GM19240 (cell line): ENCODE measurements around the gene PRR29.
"Not testable (repeated sequence)": the region's sequence is repeated elsewhere in the genome, so short reads cannot be mapped to it uniquely, and the experiment has no call there.

Experiments used
- DNase-seq: peaks from one replicate; pipeline ENCODE4 v3.0.0; 2011; ENCODE audit warnings: low spot score; ENCODE audit not compliant: insufficient read length

PRR29 gene

DNA sequence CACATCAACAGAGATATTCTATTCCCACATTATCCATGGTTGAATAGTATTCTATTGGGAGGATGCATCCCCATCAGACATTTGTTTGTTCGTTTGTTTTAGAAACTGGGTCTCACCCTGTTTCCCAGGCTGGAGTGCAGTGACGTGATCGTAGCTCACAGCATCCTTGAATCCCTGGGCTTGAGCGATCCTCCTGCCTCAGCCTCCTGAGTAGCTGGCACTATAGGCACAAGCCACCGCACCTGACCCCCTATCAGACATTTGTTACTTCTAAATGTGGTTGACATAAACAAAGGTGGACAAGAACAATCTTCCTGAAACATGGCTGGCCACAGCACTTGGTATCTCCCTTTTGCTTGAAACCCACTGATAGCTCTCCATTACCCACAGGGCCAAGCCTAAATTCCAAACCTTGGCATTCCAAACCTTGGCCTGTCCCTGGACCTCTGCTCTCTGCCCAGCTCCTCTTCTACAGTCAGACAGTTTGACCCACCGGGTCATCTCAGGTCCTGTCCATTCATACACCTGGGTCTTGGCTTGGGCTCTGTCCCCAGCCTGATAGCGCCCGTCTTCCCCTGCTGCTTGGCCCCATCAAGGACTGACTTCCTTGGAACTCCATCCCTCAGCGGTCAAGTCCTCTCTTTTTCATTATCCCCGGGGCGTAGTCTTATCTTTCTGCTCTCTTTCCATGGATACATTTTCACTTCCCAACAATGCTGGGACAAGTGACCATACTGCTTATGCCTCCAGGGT lies 1.5 kb upstream of the PRR29 start:
- no peak for DNase-seq

DNA sequence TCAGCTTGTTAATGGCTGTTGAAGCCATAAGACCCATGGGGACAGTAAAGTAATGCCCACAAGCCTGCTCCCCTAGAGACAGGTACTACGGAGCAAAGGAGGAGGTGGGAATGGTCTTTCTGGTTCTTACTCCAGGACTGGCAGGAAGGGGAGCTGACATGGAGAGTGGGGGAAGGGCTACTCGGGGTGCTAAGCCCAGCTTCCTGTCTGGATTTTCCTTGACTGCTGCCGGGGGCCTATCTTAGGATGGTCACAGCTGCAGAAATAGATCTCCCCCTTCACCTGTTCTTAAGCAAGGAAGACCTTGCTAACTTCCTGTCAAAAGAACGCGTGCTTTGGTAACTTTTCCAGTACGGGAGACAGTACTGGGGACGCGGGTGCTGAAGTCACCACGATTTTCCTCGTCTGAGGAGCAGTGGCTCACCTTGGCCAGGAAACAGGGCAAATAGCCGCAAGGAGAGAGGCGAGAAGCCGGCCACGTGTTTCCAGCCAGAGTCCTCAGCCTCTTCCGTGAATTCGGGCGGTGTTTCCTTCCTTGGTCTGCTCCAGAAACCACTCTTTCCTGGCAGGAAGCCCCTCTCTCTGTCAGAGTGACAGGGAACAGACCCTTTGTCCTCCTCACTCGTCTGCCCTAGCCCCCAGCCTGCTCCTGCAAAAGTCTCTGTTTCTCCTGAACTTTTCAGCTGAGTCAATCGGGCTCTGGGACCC lies 656 bp upstream of the PRR29 start:
- no peak for DNase-seq

DNA sequence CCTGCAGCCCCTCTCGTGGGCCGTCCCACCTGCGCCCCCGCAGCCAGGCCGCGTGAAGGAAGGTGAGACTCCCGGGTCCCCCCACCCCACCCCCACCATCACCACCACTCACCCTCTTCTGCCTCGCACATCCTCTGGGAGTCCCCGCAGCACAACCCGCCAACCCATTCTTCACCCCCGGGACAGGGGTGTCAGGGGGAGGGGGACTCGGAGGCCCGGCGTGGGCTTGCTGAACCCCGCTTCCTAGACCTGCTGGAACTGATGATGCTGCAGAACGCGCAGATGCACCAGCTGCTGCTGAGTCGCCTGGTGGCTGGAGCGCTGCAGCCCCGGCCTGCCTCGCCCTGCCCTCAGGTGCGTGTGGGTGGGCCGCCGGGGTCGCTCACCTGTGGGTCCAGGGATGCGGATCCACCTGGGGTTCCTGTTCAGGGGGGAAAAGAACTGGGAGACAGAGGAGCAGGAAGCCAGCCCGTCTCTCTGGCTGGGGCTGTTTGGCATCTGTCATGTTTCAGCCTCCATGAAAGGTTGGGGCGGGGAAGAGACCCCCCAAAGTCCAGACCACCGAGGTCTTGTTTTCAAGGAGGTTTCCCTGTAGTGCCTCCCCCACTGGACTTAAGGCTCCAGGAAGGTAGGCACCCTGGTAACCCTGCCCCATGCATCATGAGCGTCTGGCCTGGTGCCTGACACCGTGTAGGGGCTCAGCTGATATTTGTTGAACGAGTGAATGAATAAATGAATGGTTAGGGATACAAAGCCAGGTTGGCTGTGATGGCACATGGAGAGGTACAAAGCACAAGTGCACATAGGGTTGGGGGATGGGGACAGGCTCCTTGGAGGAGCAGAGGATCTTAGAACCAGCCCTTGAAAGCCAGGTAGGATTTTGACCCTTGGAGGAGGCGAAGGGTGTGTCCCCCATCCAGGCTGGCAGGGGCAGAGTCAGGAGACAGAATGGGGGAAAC lies 849 bp downstream of the PRR29 start:
- DNase-seq, result no peak

DNA sequence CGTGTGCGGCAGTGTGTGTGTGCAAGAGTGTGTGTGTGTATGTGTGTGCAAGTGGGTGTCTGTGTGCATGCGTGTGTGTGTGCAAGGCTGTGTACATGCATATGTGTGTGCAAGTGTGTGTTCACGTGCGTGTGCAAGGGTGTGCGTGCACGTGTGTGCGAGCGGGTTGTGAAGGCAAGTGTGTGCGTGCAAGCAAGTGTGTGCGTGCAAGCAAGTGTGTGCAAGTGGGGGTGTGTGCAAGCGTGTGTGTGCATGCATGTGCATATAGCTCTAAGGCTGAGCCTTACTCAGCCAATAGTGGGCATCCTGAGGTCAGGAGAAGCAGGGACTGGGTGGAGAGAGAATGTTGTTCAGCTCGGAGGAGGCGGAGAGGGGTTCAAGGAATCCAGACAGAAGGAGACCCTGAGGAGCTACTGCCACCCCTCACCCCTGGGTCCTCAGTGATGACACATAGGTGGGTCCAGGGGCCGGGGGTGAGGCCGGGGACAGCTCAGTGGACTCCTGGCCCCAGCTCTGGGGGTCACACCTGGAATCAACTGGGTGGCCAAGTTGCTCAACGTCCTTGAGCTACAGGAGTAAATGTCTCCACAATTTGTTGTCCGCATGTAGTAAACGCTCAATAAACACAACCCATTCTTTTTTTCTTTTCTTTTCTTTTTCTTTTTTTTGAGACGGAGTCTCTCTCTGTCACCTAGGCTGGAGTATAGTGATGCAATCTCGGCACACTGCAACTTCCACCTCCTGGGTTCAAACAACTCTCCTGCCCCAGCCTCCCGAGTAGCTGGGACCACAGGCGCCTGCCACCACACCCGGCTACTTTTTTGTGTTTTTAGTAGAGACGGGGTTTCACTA lies 1.8 kb downstream of the PRR29 start:
- DNase-seq, result no peak

DNA sequence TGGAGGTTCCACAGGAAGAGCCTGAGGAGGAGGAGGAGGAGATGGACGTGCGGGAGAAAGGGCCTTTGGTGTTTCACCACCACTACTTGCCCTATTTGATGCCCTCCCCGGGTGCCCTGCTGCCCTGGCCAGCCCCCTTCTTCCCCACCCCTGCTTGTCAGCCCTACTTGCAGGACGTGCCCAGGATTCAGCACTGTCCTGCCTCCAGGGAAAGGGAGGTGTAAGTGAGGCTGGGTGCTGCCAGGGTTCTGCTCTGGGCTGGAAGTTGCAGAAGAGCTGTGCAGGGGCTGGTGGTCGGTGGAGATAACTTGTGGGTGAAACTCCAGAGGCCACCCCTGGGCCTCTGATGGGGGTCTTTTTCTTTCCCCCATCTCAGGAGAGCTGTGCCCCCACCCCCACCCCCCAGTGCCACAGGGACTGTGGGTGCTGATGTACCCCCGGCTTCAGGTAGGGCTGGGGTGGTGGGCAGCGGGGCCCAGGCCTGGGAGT lies 3.0 kb downstream of the PRR29 start:
- DNase-seq, result no peak

DNA sequence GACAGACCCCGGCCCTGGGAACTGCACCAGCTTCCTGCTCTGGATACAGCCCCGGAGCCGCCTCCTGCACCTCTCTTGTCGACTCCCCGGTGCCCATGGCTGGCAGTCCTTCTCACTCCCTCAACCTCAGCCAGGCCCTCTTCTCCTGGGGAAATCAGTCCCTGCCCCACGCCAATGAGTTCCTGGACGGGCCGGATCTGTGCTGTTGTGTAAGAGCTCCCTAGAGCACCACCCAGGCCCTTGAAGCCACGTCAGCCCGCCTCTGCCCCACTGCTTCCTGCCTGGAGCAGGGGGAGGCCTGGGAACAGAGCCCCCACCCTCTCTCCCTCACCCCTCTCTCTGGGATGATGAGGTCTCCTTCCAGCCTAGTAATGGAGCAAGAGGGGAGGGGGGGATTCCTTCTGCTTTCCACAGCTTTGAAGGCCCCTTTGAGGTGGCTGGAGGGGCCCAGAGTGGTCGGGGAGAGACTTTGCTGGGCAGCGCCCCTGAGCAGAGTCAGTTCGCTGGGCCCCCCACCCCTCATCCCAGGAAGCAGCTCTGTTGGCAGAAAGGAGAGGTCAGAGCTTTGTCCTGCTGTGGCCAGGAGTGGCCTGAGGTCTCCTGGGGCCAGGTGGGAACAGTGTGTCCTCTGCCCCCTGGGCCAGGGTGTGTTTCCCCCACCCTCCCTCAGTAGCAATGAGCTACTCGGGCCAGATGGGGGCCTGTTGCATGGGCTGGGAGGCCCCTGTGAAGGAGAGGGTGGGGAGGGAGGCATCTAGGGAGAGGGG lies 3.8 kb downstream of the PRR29 start:
- no peak for DNase-seq

DNA sequence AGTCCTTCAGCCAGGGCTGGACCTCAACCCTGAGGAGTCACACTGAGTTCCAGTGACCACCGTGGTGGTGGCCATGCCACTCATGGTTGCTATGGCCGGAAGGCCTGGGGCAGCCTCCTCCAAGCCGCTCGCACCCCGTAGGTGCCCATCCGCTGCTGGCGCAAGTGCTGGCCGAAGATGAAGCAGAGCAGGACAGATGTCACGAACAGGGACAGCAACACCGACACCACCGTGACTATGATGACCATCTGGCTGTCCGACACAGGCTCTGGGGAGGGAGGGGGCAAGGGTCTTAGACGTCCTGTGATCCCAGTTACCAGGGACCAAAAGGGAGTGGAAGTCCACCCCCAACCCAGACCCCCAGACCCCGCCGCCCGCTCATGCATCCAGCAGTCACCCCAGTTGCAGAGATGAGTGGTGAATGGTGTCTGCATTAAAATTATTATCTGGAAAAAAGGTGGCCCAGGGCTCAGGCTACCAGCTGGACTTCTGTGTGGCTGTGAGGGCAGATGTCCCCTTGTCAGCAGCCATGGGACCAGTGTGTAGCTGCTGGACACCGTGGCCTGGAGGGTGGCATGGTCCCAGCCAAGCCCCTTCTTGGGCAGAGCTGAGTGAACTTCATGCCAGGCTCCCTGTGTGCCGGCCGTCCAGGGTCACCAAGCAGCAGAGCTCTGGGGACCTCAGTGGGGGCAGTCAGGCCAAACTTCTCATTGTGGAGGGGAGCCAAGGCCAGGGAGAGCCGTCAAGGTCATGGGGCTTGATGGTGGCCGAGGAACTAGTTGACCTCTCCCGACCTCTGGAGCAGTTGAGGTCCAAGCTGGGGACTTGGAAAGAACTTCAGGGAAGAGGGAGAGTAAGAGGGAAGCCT lies 4.7 kb downstream of the PRR29 start:
- DNase-seq, result no peak

DNA sequence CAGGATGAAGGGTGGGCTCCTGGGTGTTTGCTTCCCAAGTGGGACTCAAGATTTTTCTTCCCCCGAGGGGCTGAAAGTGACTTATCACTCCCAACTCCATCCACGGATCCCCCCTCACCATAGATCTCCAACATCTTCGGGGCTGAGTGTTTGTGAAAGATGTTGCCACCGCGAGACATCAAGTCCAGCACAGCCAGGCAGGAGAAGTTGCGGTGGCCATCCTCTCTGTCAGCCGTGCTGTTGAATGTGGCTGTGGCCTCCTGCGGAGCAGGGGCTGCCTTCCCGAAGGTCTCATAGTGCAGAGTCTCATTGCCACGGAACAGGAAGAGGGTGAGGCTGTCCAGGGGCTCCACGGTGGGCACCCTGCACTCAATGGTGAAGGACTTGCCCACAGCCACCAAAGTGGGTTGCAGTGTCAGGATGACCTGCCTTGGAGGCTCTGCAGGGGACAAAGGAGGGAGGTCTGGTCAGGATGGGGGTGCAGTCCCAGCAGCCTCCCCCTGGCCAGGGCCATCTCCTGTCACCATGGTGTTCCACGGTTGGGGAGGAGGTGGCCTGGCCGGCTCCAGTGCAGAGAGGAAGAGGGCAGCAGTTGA lies 5.5 kb downstream of the PRR29 start:
- no peak for DNase-seq

DNA sequence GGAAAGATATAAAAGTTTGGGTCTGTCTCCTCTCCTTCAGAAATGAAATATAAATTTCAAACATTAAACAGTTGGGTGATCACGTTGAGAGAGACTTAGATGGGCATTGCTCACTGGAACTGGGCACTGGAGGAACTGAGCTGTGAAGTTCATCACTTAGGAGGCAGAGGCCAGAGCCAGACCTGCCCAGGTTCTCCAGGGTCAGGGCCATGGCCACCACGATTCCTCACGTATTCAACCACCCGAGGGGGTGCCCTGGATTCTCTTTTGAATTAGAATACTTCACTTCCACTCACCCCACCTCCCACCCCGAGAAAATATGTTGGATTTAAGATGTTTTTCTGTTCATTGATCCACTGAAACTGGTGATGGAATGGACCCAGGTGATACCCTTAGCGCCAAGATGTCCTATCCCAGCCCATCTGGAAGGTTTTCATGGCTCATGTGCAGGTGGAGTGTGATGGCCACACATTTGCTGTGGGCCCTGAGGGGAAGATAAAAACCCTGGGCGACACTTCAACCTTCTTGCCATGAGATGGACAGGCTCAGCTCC lies 6.1 kb downstream of the PRR29 start:
- no peak for DNase-seq

DNA sequence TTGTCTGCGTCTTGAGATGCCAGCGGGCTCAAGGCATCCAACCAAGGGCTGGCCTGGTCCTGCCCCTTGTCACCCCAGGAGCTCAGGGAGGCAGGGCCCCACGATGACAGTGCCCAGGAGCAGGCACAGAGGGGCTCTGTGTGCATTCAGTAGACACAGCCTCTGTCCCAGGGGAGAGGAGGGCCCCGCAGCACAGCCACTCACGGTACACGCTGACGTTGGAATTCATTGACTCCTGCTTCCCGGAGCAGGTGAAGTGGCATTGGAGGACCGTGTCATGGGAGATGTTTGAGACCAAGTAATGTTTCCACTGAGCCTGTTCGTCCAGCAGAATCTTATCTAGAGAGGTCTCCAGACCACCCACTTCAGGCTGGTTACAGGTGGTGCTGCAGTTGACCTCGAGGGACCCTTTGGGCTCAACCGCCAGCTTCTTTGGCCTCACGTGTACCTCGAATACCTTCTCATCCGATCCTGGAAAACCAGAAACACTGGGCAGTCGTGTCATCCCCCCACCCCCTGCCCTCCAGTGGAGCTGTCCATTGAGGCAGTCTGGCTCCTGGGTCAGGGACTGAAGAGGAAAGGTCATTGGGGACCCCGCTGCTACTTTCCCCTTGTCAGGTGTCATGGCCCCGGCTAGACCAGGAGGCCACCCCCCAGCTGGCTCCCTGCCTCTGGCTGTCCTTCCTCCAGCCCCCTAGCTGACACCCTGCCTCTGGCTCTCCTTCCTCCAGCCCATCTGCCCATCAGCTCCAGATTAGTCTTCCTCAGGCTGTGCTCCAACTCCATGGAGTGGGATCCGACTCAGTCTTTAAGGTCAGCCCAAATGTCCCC lies 7.0 kb downstream of the PRR29 start:
- no peak for DNase-seq

DNA sequence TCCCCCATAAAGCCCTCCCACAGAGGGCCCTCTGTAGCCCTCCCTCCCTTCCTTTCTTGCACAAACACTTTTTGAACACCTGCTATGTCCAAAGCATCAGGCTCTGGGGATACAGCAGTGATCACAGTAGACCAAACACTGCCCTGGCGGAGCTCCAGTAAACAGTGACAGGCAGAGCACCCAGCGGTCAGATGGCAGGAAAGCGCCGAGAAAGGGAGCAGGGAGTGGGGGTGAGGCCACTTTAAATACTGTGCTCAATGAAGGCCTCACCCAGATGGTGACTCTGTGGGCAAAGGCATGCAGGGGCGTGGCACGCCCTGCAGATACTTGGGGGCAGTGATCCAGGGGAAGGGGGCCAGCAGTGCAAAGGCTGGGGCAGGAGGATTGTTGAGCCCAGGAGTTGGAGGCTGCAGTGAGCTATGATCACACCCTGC lies 7.6 kb downstream of the PRR29 start:
- DNase-seq, result no peak

DNA sequence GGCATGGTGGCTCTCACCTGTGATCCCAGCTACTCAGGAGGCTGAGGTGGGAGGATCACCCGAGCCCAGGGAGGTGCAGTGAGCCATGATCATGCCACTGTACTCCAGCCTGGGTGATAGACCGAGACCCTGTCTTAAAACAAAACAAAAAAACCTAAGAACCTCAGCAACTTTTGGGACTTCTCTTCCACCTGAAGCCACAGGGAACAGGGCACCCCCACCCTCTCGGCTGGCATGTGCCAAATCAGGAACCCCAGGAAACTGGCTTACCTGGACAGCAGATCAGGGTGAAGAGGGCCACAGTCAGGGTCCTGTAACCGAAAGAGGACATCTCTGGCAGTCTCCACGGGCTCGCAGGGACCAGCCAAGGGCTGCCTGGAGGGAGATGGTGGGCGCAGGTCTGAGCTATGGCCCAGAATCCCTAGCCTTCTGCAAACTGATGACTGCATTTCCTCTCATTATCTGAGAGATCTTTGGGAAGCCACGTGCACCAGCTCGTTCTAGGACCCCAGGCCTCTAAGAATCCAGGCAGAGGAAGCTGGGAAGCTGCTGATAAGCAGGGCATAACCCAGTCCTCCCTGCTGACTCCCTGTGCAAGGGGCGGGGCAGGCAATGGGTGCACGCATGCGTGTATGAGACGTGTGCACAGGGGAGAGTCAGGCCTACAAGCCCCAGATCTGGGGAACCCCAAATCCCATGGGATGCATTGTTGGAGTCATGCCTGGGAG lies 8.4 kb downstream of the PRR29 start:
- DNase-seq, result no peak

DNA sequence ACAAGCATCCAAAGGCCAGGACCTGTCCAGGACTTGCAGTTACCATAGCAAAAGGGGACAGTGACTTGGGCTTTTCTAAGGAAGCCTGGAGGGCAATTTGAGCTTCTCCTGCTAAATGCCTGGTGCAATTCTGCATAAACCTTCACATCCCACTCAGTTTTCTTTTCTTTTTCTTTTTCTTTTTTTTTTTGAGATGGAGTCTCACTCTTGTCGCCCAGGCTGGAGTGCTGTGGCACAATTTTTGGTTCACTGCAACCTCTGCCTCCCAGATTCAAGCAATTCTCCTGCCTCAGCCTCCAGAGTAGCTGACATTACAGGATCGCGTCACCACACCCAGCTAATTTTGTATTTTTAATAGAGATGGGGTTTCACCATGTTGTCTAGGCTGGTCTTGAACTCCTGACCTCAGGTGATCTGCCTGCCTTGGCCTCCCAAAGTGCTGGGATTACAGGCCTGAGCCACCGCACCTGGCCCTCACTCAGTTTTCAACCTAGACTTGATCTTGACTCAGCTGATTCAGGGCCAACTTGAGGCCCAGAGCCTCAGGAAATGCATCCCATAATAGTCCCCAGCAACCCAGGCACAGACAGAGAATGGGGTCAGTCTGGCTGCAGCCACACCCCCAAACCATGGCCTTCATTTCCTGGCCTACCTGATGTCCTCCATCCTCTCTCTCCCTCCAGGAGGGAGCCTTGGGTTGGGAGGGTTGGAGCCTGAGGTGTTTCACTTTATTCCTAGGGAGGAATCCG lies 9.1 kb downstream of the PRR29 start:
- not testable (repeated sequence) for DNase-seq

DNA sequence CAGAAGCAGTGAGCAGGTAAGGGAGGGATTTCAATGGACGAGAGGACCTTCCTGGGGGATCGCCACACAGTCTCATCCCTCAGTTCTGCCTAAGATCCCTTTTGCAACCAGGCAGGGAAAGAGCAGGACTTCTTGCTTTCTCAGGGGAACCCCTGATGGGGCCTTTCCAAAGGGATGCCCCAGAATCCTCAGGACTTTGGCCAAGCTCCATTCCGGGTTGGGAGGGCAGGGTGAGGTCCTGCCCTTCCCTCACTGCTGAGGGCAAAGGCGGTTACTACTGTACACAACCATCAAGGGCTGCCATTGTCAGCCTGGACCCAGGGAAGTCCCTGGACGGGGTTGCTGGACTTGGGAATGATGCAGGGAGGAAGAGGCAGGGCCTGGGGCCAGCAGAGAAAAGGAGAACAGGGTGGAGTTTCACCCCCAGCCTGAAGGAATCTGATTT lies 9.7 kb downstream of the PRR29 start:
- no peak for DNase-seq

DNA sequence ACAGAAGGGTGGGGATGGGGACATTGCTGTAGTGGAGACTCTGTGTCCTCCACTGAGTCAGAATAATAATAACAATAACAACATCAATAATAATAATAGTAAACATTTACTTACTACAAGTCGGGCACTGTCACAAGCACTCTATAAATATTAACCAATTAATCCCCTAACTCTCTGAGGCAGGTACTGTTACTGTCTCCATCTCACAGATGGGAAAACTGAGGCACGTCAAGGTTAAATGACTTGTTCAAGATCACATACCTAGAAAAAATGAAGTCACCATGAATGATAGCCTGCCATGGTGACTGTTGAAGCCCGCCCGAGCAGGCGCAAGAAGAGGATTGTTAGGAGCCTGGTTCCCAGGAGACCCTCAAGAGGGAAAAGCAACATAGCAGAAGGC lies 10.2 kb downstream of the PRR29 start:
- DNase-seq, result no peak

DNA sequence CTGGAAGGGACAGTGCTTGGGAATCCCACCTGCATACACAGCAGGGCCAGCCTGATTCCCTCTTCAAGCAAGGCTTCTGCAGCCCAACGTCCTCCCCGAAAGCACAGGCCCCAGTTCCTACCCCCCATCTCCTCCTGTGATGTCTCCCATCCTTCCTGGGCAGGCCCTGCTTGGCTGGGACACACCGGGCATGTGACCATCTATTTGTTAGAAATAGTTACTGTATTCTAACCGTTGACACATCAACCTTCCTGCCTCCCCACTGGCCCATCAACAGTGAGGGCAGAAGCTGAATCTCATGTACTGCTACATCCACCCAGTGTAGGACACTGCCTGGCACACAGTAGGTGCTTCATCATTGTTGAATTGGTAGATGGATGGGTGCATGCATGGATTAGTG lies 10.7 kb downstream of the PRR29 start:
- no peak for DNase-seq
